H1 (cell line): ENCODE data around the gene CD44. TPM values are rescaled to one million over a fixed set of nuclear protein-coding genes. Genes with fewer than 3 reads are reported as not detected.

Source experiments
- CTCF ChIA-PET: fragments of 300-600 bp; sonication (Branson Sonifier 250); formaldehyde crosslinking; loops from one replicate; lab custom pipeline; 2021; ENCODE audit not compliant: partially characterized antibody; lab: Charles Lee
- POLR2A ChIA-PET: fragments of 300-600 bp; sonication (Branson Sonifier 250); formaldehyde crosslinking; loops from one replicate; lab custom pipeline; 2021; ENCODE audit warnings: inconsistent platforms; ENCODE audit not compliant: partially characterized antibody; lab: Charles Lee
- DNase-seq, 2 experiments: peaks; one replicate each; pipeline versions ENCODE4 v3.0.0 to v3.0.0-alpha.2; 2010 to 2022; ENCODE audit warnings: low spot score in 2 of 2, low read depth in 1 of 2, mixed read lengths in 1 of 2
- FAIRE-seq: peaks from 2 replicates; lab custom pipeline; 2011; peaks lifted over from hg19 to GRCh38; lab: Jason Lieb, UNC
- H2AFZ ChIP-seq: 2 replicates; pipeline ENCODE4 v1.8.1; 2012; ENCODE audit warnings: low read length, inconsistent platforms
- H2AK5ac ChIP-seq: 2 replicates; pipeline ENCODE4 v1.6.1; 2013; ENCODE audit warnings: low read depth, low read length
- H2BK120ac ChIP-seq: replicated peaks from 2 replicates; pipeline ENCODE3; 2013; ENCODE audit warnings: low read depth, low read length, inconsistent platforms
- H2BK12ac ChIP-seq: 2 replicates; pipeline ENCODE4 v1.6.1; 2013; ENCODE audit warnings: low read depth, low read length
- H2BK15ac ChIP-seq: 2 replicates; pipeline ENCODE4 v1.6.1; 2013; ENCODE audit warnings: low read length
- H2BK20ac ChIP-seq: 2 replicates; pipeline ENCODE4 v1.6.1; 2013; ENCODE audit warnings: low read length
- H2BK5ac ChIP-seq: 2 replicates; pipeline ENCODE4 v1.6.1; 2013; ENCODE audit warnings: low read depth, low read length
- H3K14ac ChIP-seq: 2 replicates; pipeline ENCODE4 v1.6.1; 2013; ENCODE audit warnings: inconsistent platforms; ENCODE audit not compliant: insufficient read length
- H3K18ac ChIP-seq: 2 replicates; pipeline ENCODE4 v1.6.1; 2013; ENCODE audit warnings: low read length; ENCODE audit errors: extremely low read depth
- H3K23ac ChIP-seq: 2 replicates; pipeline ENCODE4 v1.6.1; 2013; ENCODE audit warnings: inconsistent platforms; ENCODE audit not compliant: insufficient read length
- H3K23me2 ChIP-seq: 2 replicates; pipeline ENCODE4 v1.6.1; 2013; ENCODE audit warnings: low read depth, low read length
- H3K27ac ChIP-seq: 2 replicates; pipeline ENCODE4 v1.6.1; 2011; ENCODE audit warnings: low read depth, low read length, inconsistent platforms
- H3K27me3 ChIP-seq, 4 experiments: replicated peaks in 1 of 4; 1 replicate in 1 of 4; 2 replicates in 3 of 4; pipeline versions ENCODE4 v1.6.1 to v1.8.1; 2011 to 2013; ENCODE audit warnings: low read length in 3 of 4, mild to moderate bottlenecking in 3 of 4, inconsistent platforms in 2 of 4, mixed read lengths in 2 of 4, moderate library complexity in 1 of 4; ENCODE audit not compliant: control insufficient read depth in 3 of 4, insufficient read depth in 3 of 4; ENCODE audit errors: extremely low read depth in 1 of 4
- H3K36me3 ChIP-seq, 4 experiments: 2 replicates each; pipeline versions ENCODE4 v1.6.1 to v1.8.1; 2011 to 2013; ENCODE audit warnings: mild to moderate bottlenecking in 4 of 4, low read length in 3 of 4, moderate library complexity in 2 of 4, control low read depth in 1 of 4, inconsistent platforms in 1 of 4; ENCODE audit not compliant: insufficient read depth in 4 of 4, control insufficient read depth in 2 of 4
- H3K4ac ChIP-seq: replicated peaks from 2 replicates; pipeline ENCODE3; 2013; ENCODE audit warnings: low read length, low read depth, mixed read lengths, inconsistent platforms; ENCODE audit not compliant: insufficient read length
- H3K4me1 ChIP-seq, 4 experiments: replicated peaks in 1 of 4; 1 replicate in 1 of 4; 2 replicates in 3 of 4; pipeline versions ENCODE4 v1.6.1 to v1.8.1; 2011 to 2013; ENCODE audit warnings: low read length in 3 of 4, inconsistent platforms in 2 of 4, mixed read lengths in 1 of 4; ENCODE audit not compliant: insufficient read depth in 4 of 4, control insufficient read depth in 3 of 4
- H3K4me2 ChIP-seq, 2 experiments: 2 replicates each; pipeline versions ENCODE4 v1.6.1 to v1.8.1; 2011 to 2013; ENCODE audit warnings: low read depth in 2 of 2, low read length in 2 of 2, control low read depth in 1 of 2, inconsistent platforms in 1 of 2, mild to moderate bottlenecking in 1 of 2; ENCODE audit not compliant: insufficient read depth in 1 of 2
- H3K4me3 ChIP-seq, 4 experiments: fragments of 200-600, 300-600 bp in 1 of 4; sonication (generic), shearing (Covaris generic), sonication (Bioruptor Twin) in 1 of 4; 2 replicates each; pipeline versions ENCODE4 v1.5.1 to v1.8.1; 2011 to 2016; ENCODE audit warnings: low read length in 4 of 4, low read depth in 3 of 4, control low read depth in 2 of 4, inconsistent platforms in 2 of 4, mild to moderate bottlenecking in 2 of 4, mixed read lengths in 1 of 4, moderate library complexity in 1 of 4; ENCODE audit not compliant: insufficient read depth in 2 of 4; ENCODE audit errors: extremely low read depth in 1 of 4
- H3K56ac ChIP-seq: replicated peaks from 2 replicates; pipeline ENCODE3; 2013; ENCODE audit warnings: low read depth, mild to moderate bottlenecking, mixed read lengths, low read length, inconsistent platforms; ENCODE audit not compliant: insufficient read length
- H3K79me1 ChIP-seq: 2 replicates; pipeline ENCODE4 v1.6.1; 2013; ENCODE audit warnings: low read depth, low read length, control low read depth
- H3K79me2 ChIP-seq, 2 experiments: 2 replicates each; pipeline versions ENCODE4 v1.6.1 to v1.8.1; 2012 to 2013; ENCODE audit warnings: low read length in 2 of 2, mild to moderate bottlenecking in 2 of 2, inconsistent platforms in 1 of 2; ENCODE audit not compliant: insufficient read depth in 2 of 2, control insufficient read depth in 1 of 2
- H3K9ac ChIP-seq, 4 experiments: replicated peaks in 1 of 4; 1 replicate in 1 of 4; 2 replicates in 3 of 4; pipeline versions ENCODE4 v1.6.1 to v1.8.1; 2011 to 2013; ENCODE audit warnings: low read depth in 3 of 4, low read length in 3 of 4, control low read depth in 2 of 4, mild to moderate bottlenecking in 2 of 4, moderate library complexity in 2 of 4, inconsistent platforms in 1 of 4; ENCODE audit errors: extremely low read depth in 1 of 4
- H3K9me3 ChIP-seq, 2 experiments: 2 replicates each; pipeline versions ENCODE4 v1.6.1 to v1.8.1; 2012 to 2013; ENCODE audit warnings: mild to moderate bottlenecking in 2 of 2, moderate library complexity in 2 of 2, control low read depth in 1 of 2, inconsistent platforms in 1 of 2, low read depth in 1 of 2, low read length in 1 of 2, mixed read lengths in 1 of 2; ENCODE audit not compliant: insufficient read depth in 2 of 2
- H4K20me1 ChIP-seq, 2 experiments: replicated peaks in 1 of 2; 2 replicates each; pipeline versions ENCODE3 to v1.8.1; 2011 to 2013; ENCODE audit warnings: inconsistent platforms in 2 of 2, low read length in 2 of 2, mild to moderate bottlenecking in 1 of 2; ENCODE audit not compliant: insufficient read depth in 2 of 2, control insufficient read depth in 1 of 2
- H4K5ac ChIP-seq: 2 replicates; pipeline ENCODE4 v1.6.1; 2013; ENCODE audit warnings: low read length, low read depth, mixed read lengths, inconsistent platforms; ENCODE audit not compliant: insufficient read length
- H4K8ac ChIP-seq: 2 replicates; pipeline ENCODE4 v1.8.0; 2013; ENCODE audit warnings: mild to moderate bottlenecking, moderate library complexity, low read length, inconsistent platforms; ENCODE audit not compliant: insufficient read depth; ENCODE audit errors: extremely low read depth
- H4K91ac ChIP-seq: replicated peaks from 2 replicates; pipeline ENCODE3; 2013; ENCODE audit warnings: low read length, mixed read lengths, inconsistent platforms; ENCODE audit not compliant: insufficient read length
- BACH1 ChIP-seq: IDR thresholded peaks from 2 replicates; pipeline ENCODE4 v1.6.1; 2012; ENCODE audit warnings: low read length, improper control_type of control experiment
- BRCA1 ChIP-seq: IDR thresholded peaks from 2 replicates; pipeline ENCODE4 v1.6.1; 2012; ENCODE audit warnings: low read depth, low read length, improper control_type of control experiment
- CHD1 ChIP-seq: IDR thresholded peaks from 2 replicates; pipeline ENCODE4 v1.6.1; 2012; ENCODE audit warnings: low read depth, low read length, improper control_type of control experiment
- EZH2 ChIP-seq: fragments of 200-600 bp; sonication (generic); IDR thresholded peaks from 2 replicates; pipeline ENCODE4 v1.7.1; 2012; ENCODE audit warnings: low read depth, mild to moderate bottlenecking, moderate library complexity, low read length, inconsistent platforms; ENCODE audit not compliant: severe bottlenecking
- JUN ChIP-seq: IDR thresholded peaks from 2 replicates; pipeline ENCODE4 v1.6.1; 2011; ENCODE audit warnings: low read depth, mild to moderate bottlenecking, improper control_type of control experiment, low read length
- KDM5A ChIP-seq: fragments of 200-600 bp; IDR thresholded peaks from 2 replicates; pipeline ENCODE4 v1.7.1; 2012; ENCODE audit warnings: mild to moderate bottlenecking, low read length, inconsistent platforms, mixed read lengths
- RAD21 ChIP-seq, 2 experiments: IDR thresholded peaks in 1 of 2; conservative IDR thresholded peaks in 1 of 2; 2 replicates each; pipeline ENCODE4 v1.6.1; 2011; ENCODE audit warnings: low read depth in 2 of 2, low read length in 2 of 2, improper control_type of control experiment in 1 of 2, inconsistent platforms in 1 of 2, mild to moderate bottlenecking in 1 of 2, moderate library complexity in 1 of 2
- RXRA ChIP-seq: IDR thresholded peaks from 2 replicates; pipeline ENCODE4 v1.6.1; 2011; ENCODE audit warnings: low read depth, mild to moderate bottlenecking, low read length, moderate library complexity; ENCODE audit not compliant: insufficient read depth
- SAP30 ChIP-seq: fragments of 300-600 bp; sonication (generic); IDR thresholded peaks from 2 replicates; pipeline ENCODE4 v1.7.1; 2012; ENCODE audit warnings: low read length, moderate library complexity, mild to moderate bottlenecking, inconsistent platforms; ENCODE audit not compliant: insufficient read depth, insufficient replicate concordance
- SIX5 ChIP-seq: IDR thresholded peaks from 2 replicates; pipeline ENCODE4 v1.6.1; 2011; ENCODE audit warnings: mild to moderate bottlenecking, low read depth, low read length
- TEAD4 ChIP-seq: IDR thresholded peaks from 2 replicates; pipeline ENCODE4 v1.6.1; 2012; ENCODE audit warnings: low read depth, low read length, inconsistent platforms, mixed read lengths
- WGBS, 2 experiments: shearing (Covaris generic) in 1 of 2; methylation state at CpG; one replicate each; pipeline versions ENCODE4 v1.1.6 to v1.1.7; 2013 to 2015; ENCODE audit warnings: low lambda C conversion rate in 2 of 2, mixed read lengths in 2 of 2, inconsistent platforms in 1 of 2, low coverage in 1 of 2, missing lambda C conversion rate in 1 of 2; ENCODE audit not compliant: insufficient replicate concordance in 2 of 2, insufficient coverage in 1 of 2, insufficient read length in 1 of 2; ENCODE audit errors: extremely low coverage in 1 of 2, missing lambda C conversion rate in 1 of 2; 5-methylcytosine and 5-hydroxymethylcytosine counted together
- polyA plus RNA-seq, 7 experiments: library from polyadenylated mRNA; depleted of rRNA in 3 of 7; stranded (reverse) in 5 of 7; unstranded in 2 of 7; fragments of >200 nt in 5 of 7; fragments of 200-250 nt in 2 of 7; gene quantifications; 1 replicate in 5 of 7; 2 replicates in 1 of 7; 4 replicates in 1 of 7; pipeline versions ENCODE4 v1.2.1 to v1.2.3, GENCODE V29; 2011 to 2013; ENCODE audit warnings: missing spikeins in 2 of 7, mixed read lengths in 2 of 7
- total RNA-seq: library from RNA; stranded (reverse); fragmentation: NEBNext Ultra II Directional; extraction: Animal tissue kit (Norgen Biotek cat#: 25700); gene quantifications from 2 replicates; pipeline ENCODE4 v1.2.1, GENCODE V29; 2021
- TF ChIP-seq, protein P1 (sequence below): IDR thresholded peaks from 2 replicates; pipeline ENCODE4 v1.6.1; 2011; ENCODE audit warnings: low read depth, mild to moderate bottlenecking, low read length; ENCODE audit not compliant: insufficient read depth
- TF ChIP-seq, protein P2 (sequence below): IDR thresholded peaks from 2 replicates; pipeline ENCODE4 v1.6.1; 2011; ENCODE audit warnings: low read length, improper control_type of control experiment

The CD44 gene
- total and polyA plus RNA-seq, 2 of the 8 experiments (the other 6 are each of a cell fraction or from before 2014, with no cell fraction given), result 11.8 to 13.7 TPM

DNA sequence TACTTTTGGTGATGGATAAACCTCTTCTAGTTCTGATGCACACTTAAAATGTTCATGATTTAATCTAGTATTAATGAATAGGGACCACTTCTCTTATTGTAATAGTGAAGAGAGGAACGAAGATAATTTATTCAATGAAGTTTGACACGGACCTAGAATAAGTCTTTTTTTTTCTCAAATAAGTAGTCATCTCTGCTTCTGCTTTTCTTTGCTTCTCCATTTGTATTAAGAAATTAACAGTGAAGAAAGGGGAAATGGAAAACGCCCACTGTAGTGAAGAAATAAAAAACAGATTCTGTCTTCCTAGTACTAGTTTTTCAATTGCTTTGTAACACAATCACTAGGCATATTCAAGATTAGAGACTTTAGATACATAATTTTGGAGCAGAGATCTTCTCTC, 73.0 kb downstream of the CD44 start:
- Histone ChIP-seq H3K56ac (no peak overlapping the region), H2AFZ (no peak overlapping the region), H3K14ac (no peak overlapping the region), H4K5ac (no peak overlapping the region), H3K27me3 (no peaks in the 10 kb centered on the region; a peak in 1 of 7 replicates), H3K18ac (no peak overlapping the region), H3K36me3 (no peaks in the 10 kb centered on the region), H4K20me1 (no peaks in the 10 kb centered on the region), H3K23ac (no peak overlapping the region), H2BK20ac (no peak overlapping the region), H4K8ac (no peak overlapping the region), H3K4me2 (no peak overlapping the region), H4K91ac (no peak overlapping the region), H2BK120ac (no peak overlapping the region), H2AK5ac (no peak overlapping the region), H3K9me3 (no peaks in the 10 kb centered on the region), H3K4me3 (no peak overlapping the region), H3K79me2 (no peaks in the 10 kb centered on the region), H3K4ac (no peak overlapping the region), H3K79me1 (no peaks in the 10 kb centered on the region), H3K23me2 (no peaks in the 10 kb centered on the region), H2BK5ac (no peak overlapping the region), H2BK12ac (no peak overlapping the region), H2BK15ac (no peak overlapping the region), H3K9ac (no peak overlapping the region), H3K4me1 (peaks cover 0 to 9% (median 4%) of the 10 kb centered on the region in 4 experiments; a peak in 3 of 7 replicates), H3K27ac (no peak overlapping the region)
- WGBS, 2 experiments, result 85% methylated on average over 3 of the region's 3 CpGs; no CpG with 5 or more reads in 1 of the 2 experiments
- no peak for FAIRE-seq
- ChIA-PET CTCF (no interaction called here), POLR2A (no interaction called here)
- no peak for DNase-seq
- TF ChIP-seq BACH1, result no peak
- TF ChIP-seq CHD1, result no peak
- TF ChIP-seq RAD21 (IDR thresholded peaks at IDR 0.05 in 1 of 2, conservative IDR thresholded peaks at IDR 0.05 in 1 of 2; ENCODE audit: low read depth in 2 of 2, low read length in 2 of 2), result no peak
- TF ChIP-seq KDM5A, result no peak
- TF ChIP-seq JUN, result no peak
- TF ChIP-seq, protein P1, sequence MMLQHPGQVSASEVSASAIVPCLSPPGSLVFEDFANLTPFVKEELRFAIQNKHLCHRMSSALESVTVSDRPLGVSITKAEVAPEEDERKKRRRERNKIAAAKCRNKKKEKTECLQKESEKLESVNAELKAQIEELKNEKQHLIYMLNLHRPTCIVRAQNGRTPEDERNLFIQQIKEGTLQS, result no peak
- TF ChIP-seq SIX5, result no peak
- no peak for TF ChIP-seq SAP30
- TF ChIP-seq, protein P2, sequence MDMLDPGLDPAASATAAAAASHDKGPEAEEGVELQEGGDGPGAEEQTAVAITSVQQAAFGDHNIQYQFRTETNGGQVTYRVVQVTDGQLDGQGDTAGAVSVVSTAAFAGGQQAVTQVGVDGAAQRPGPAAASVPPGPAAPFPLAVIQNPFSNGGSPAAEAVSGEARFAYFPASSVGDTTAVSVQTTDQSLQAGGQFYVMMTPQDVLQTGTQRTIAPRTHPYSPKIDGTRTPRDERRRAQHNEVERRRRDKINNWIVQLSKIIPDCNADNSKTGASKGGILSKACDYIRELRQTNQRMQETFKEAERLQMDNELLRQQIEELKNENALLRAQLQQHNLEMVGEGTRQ, result no peak
- no peak for TF ChIP-seq BRCA1
- TF ChIP-seq EZH2, result no peak
- TF ChIP-seq RXRA, result no peak
- no peak for TF ChIP-seq TEAD4
